ENCODE measurements around the gene MAP3K15. TPM values are rescaled to one million over a fixed set of nuclear protein-coding genes. Genes with fewer than 3 reads are reported as not detected.

MAP3K15 gene
- total RNA-seq, 1 donor from 2014 or later, result 1.2 TPM

DNA sequence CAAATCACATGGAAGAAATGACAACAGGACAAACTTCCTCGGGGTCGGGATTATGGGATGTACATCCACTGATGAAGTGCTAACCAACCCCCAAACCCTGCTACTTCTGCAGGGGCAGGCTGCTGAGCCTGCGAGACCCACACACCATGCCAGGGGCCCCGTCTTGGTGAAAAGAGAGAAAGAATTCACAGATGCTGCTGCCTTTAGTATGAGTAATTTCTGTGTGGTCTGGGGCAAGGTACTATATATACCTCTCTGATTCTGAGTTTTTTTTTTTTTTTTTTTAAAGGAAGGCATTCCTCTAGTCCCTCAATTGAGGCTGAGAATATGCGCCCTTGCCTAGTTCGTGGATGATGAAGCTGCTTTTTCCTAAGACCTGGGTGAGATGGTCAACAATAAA is 146.7 kb downstream of the MAP3K15 start:
- no peak overlapping the region for H3K27ac Mint-ChIP-seq (ENCODE audit: unreplicated experiment)
- no peak overlapping the region for H3K4me3 Mint-ChIP-seq
- no peak for DNase-seq (ENCODE audit: low read depth, low spot score)
- H3K4me1 Mint-ChIP-seq, result peaks cover 8% of the 10 kb centered on the region
- H3K9me3 Mint-ChIP-seq, result no peaks in the 10 kb centered on the region
- H3K36me3 Mint-ChIP-seq (ENCODE audit: low read depth), result peaks cover 6% of the 10 kb centered on the region
- peaks cover 3% of the 10 kb centered on the region for H3K27me3 Mint-ChIP-seq (ENCODE audit: low read depth)
- TF ChIP-seq, protein P1, sequence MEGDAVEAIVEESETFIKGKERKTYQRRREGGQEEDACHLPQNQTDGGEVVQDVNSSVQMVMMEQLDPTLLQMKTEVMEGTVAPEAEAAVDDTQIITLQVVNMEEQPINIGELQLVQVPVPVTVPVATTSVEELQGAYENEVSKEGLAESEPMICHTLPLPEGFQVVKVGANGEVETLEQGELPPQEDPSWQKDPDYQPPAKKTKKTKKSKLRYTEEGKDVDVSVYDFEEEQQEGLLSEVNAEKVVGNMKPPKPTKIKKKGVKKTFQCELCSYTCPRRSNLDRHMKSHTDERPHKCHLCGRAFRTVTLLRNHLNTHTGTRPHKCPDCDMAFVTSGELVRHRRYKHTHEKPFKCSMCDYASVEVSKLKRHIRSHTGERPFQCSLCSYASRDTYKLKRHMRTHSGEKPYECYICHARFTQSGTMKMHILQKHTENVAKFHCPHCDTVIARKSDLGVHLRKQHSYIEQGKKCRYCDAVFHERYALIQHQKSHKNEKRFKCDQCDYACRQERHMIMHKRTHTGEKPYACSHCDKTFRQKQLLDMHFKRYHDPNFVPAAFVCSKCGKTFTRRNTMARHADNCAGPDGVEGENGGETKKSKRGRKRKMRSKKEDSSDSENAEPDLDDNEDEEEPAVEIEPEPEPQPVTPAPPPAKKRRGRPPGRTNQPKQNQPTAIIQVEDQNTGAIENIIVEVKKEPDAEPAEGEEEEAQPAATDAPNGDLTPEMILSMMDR (conservative IDR thresholded peaks at IDR 0.05), result no peak

DNA sequence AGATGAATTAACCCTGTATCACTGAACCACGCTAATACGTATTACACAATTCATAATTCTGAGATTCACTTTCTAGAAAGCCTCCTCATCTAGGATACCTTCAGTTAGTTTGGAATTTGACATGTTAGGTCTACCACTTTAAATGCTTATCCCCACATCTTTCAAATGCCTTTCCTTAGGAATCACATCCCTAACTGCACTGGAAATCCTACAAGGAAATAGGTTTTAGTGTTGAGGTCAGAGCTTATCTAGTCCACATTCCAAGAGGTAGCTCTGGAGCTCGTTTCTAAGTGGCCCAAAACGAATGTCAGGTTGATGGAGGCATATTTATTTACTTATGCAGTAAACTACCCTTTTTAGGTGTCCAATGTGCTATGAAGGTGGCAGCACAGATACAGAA is 153.6 kb downstream of the MAP3K15 start:
- TF ChIP-seq, protein P1 (conservative IDR thresholded peaks at IDR 0.05), result no peak
- no peak overlapping the region for H3K4me3 Mint-ChIP-seq
- H3K36me3 Mint-ChIP-seq (ENCODE audit: low read depth), result peaks cover 6% of the 10 kb centered on the region
- no peaks in the 10 kb centered on the region for H3K4me1 Mint-ChIP-seq
- H3K27ac Mint-ChIP-seq (ENCODE audit: unreplicated experiment), result no peak overlapping the region
- no peak for DNase-seq (ENCODE audit: low read depth, low spot score)
- no peaks in the 10 kb centered on the region for H3K27me3 Mint-ChIP-seq (ENCODE audit: low read depth)
- no peaks in the 10 kb centered on the region for H3K9me3 Mint-ChIP-seq

DNA sequence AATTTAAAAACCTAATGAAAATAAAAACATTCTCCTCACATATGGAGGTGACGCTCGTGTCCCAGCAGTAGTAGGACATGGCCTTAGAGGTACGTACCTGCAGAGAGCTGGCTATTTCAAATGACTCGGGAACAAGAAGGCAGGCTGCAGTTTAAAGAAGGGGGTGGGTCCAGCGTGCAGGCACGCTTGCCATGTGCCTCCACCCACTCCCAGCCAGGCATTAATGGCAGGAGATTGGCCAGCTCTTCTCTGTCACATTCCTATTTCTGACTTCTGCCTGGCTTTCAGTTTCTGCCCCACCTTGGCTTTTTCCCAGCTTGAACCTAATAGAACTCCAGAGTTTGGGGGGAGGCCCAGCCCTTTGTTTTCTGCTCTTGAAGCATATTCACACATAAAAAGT is 154.4 kb downstream of the MAP3K15 start:
- TF ChIP-seq, protein P1 (conservative IDR thresholded peaks at IDR 0.05), result no peak
- H3K9me3 Mint-ChIP-seq, result no peaks in the 10 kb centered on the region
- DNase-seq (ENCODE audit: low read depth, low spot score), result no peak
- no peaks in the 10 kb centered on the region for H3K4me1 Mint-ChIP-seq
- no peak overlapping the region for H3K27ac Mint-ChIP-seq (ENCODE audit: unreplicated experiment)
- no peak overlapping the region for H3K4me3 Mint-ChIP-seq
- H3K27me3 Mint-ChIP-seq (ENCODE audit: low read depth), result no peaks in the 10 kb centered on the region
- H3K36me3 Mint-ChIP-seq (ENCODE audit: low read depth), result peaks cover 6% of the 10 kb centered on the region

DNA sequence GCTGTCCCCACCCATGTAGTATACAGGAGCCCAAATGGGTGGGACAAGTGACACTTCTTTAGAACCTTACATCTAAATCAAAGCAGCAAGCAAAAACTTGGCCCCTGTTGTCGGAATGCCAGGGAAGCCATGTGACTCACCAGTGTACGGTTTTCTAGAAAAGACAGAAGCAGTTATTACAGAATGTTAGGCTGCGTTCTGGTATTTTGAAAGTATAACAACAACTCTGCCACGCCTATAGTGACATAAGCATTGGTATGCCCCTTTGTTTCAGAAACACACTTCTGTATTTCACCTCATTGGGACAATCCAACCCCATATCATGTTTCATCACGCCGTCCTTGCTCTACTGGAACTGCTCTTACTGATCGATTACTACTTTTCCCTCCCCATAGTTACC is 156.8 kb downstream of the MAP3K15 start:
- H3K9me3 Mint-ChIP-seq, result no peaks in the 10 kb centered on the region
- DNase-seq (ENCODE audit: low read depth, low spot score), result no peak
- TF ChIP-seq, protein P1 (conservative IDR thresholded peaks at IDR 0.05), result no peak
- no peaks in the 10 kb centered on the region for H3K4me1 Mint-ChIP-seq
- H3K27me3 Mint-ChIP-seq (ENCODE audit: low read depth), result no peaks in the 10 kb centered on the region
- no peak overlapping the region for H3K4me3 Mint-ChIP-seq
- no peak overlapping the region for H3K27ac Mint-ChIP-seq (ENCODE audit: unreplicated experiment)
- H3K36me3 Mint-ChIP-seq (ENCODE audit: low read depth), result peaks cover 5% of the 10 kb centered on the region

DNA sequence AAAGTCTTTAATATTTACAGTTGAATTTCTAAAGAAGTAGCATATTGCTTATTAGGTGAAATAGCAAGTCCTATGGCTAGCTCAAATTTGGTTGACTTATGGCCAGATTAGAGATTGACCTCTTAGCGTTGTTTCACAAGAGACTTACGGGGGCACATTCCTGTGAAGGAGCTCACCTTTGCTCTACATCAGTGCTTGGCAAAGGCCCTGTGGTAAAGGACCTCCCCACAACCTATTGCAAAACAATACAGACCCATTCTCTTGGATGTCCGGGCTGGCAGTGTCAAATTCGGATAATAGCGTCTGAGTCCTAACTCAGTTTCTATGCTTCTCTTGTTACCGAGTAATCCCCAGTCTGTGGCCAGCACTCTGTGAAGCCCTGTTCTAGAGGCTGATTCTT is 160.7 kb downstream of the MAP3K15 start:
- Mint-ChIP-seq H3K27me3 (ENCODE audit: low read depth) (no peaks in the 10 kb centered on the region), H3K36me3 (ENCODE audit: low read depth) (peaks cover 12% of the 10 kb centered on the region), H3K4me1 (no peaks in the 10 kb centered on the region), H3K4me3 (no peak overlapping the region), H3K27ac (ENCODE audit: unreplicated experiment) (no peak overlapping the region), H3K9me3 (no peaks in the 10 kb centered on the region)
- TF ChIP-seq, protein P1 (conservative IDR thresholded peaks at IDR 0.05), result no peak
- DNase-seq (ENCODE audit: low read depth, low spot score), result no peak

DNA sequence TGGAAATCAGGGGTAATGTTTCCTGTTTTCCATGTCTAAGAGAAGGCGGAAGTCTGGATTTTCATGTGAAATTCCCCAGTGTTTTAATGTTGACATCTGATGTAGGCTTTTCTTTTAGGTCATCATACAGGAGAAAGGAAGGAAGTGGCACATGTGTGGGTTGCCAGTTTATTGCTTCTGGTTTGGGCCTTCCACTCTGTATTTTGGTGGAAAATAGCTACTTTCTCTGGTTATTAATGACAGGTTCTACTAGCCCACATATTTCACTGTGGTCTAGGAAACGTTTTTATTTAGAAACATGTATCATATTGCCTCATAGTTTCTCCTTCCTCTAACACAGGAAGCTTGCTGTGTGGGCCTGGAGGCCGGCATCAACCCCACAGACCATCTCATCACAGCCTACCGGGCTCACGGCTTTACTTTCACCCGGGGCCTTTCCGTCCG is 164.3 kb downstream of the MAP3K15 start:
- no peaks in the 10 kb centered on the region for H3K4me1 Mint-ChIP-seq
- no peak overlapping the region for H3K27ac Mint-ChIP-seq (ENCODE audit: unreplicated experiment)
- TF ChIP-seq, protein P1 (conservative IDR thresholded peaks at IDR 0.05), result no peak
- no peaks in the 10 kb centered on the region for H3K9me3 Mint-ChIP-seq
- DNase-seq (ENCODE audit: low read depth, low spot score), result no peak
- H3K36me3 Mint-ChIP-seq (ENCODE audit: low read depth), result peaks cover 11% of the 10 kb centered on the region
- no peaks in the 10 kb centered on the region for H3K27me3 Mint-ChIP-seq (ENCODE audit: low read depth)
- no peak overlapping the region for H3K4me3 Mint-ChIP-seq
